ENCODE measurements around the gene TMEM107. TPM values are rescaled to one million over a fixed set of nuclear protein-coding genes. Genes with fewer than 3 reads are reported as not detected.
"Not testable (repeated sequence)": the region's sequence is repeated elsewhere in the genome, so short reads cannot be mapped to it uniquely, and the experiment has no call there.

The TMEM107 gene
- total RNA-seq, 1 donor from 2014 or later: 17.5 TPM

- DNase-seq: peak; percentile 99
Observed at GRCh38 chr17:8189711-8190477, 13.7 kb upstream of the TMEM107 start, which contains the start of gene BORCS6. TSS of gene BORCS6 (minus strand) at chr17:8190180. CDS start at chr17:8190140, 40 bp downstream.

- DNase-seq: peak; percentile 50
Observed at GRCh38 chr17:8189041-8189710, 13.0 kb upstream of the TMEM107 start.

GRCh38 chr17:8188263-8188839, 12.2 kb upstream of the TMEM107 start:
- no peak for DNase-seq

GRCh38 chr17:8187517-8188262, 11.5 kb upstream of the TMEM107 start:
- peak; percentile 98 for DNase-seq

GRCh38 chr17:8186787-8187516, 10.8 kb upstream of the TMEM107 start:
- peak; percentile 97 for DNase-seq

- no peak for DNase-seq
Observed at GRCh38 chr17:8186446-8186786, 10.2 kb upstream of the TMEM107 start.

GRCh38 chr17:8185582-8186445, 9.6 kb upstream of the TMEM107 start:
- peak; percentile 86 for DNase-seq

GRCh38 chr17:8176998-8177731, 985 bp upstream of the TMEM107 start:
- no peak for DNase-seq

GRCh38 chr17:8175795-8176196, 384 bp downstream of the TMEM107 start:
- DNase-seq: no peak

GRCh38 chr17:8173871-8174322, 2.3 kb downstream of the TMEM107 start:
- no peak for DNase-seq

- DNase-seq: peak; percentile 97
Observed at GRCh38 chr17:8173056-8173870, 2.9 kb downstream of the TMEM107 start.

- DNase-seq: not testable (repeated sequence)
Observed at GRCh38 chr17:8170186-8170585, 6.0 kb downstream of the TMEM107 start.

GRCh38 chr17:8167526-8167925, 8.7 kb downstream of the TMEM107 start:
- no peak for DNase-seq

GRCh38 chr17:8166731-8167130, 9.4 kb downstream of the TMEM107 start:
- DNase-seq: no peak

GRCh38 chr17:8164815-8165131, 11.4 kb downstream of the TMEM107 start:
- DNase-seq: no peak

GRCh38 chr17:8163978-8164814, 12.0 kb downstream of the TMEM107 start:
- DNase-seq: no peak

- DNase-seq: peak; percentile 25
Observed at GRCh38 chr17:8162997-8163977, 12.9 kb downstream of the TMEM107 start.
